GM21367 (cell line): Measurements from ENCODE around the gene NAT8L.

Experiments used
- ATAC-seq: cut with Tn5 transposase; IDR thresholded peaks from one replicate; pipeline ENCODE4 v1.9.1; 2021; ENCODE audit not compliant: unreplicated experiment

NAT8L gene

DNA sequence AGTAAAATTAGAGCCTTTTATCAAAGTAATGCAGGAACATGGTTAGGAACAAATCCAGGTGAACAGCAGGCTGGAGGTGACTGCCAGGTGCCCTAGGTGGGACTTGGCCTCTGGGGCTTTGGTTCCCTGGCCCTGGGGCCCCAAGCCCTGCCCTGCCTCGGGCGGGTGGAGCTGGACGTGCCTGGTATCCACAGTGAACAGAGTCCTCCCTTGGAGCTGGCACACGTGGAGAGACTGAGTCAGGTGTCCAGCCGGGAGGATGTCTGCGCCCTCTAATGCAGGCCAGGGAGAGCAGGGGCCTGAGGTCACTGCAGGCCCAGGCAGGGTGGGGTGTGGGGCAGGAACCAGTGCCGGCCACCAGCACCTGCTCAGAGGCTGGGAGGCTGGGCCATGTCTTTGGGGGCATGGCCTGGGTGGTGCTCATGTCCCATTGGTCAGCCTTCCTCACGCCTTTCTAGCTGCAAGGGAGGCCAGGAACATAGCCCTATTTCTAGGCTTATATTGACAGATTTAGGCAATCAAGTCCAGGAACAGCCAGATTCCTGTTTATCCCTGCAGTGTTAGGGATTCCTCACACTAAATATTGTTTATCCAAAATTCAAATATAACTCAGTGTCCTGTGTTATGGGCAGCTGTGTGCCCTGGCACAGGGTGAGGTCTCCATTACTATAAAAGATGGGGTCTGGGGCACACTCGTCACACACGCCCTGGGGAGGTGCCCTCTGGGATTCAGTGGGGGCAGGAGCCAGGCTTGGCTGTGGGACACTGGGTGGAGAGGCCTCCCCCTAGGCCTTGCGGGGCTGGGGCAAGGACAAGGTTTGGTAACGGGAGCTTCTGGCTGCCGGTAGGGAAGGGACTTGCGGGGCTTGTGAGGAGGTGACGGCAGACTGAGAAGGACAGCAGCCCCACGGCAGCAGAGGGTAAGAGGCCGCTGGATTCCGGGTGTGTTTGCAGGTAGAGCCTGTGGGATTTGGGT, 14.3 kb upstream of the NAT8L start:
- no peak for ATAC-seq

DNA sequence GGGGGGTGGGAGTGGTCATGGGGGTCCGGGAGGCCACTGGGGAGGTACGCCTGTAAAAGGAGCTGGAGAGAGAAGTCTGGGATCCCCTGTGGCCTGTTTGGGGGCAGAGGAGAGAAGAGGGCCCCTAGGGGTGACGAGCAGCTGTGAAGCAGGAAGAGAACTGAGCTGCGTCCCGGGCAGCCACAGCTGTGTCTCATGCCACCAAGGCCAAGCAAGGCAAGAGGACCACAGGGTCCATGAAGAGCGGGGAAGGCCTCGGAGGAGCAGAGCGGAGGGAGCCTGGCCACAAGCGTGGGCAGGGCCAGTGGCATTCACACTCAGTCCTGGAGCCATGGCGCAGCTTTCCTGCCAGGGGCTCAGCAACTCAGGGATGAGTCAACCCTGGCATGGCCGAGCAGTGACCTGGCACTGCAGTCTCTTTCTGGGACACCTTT, 13.6 kb upstream of the NAT8L start:
- no peak for ATAC-seq

DNA sequence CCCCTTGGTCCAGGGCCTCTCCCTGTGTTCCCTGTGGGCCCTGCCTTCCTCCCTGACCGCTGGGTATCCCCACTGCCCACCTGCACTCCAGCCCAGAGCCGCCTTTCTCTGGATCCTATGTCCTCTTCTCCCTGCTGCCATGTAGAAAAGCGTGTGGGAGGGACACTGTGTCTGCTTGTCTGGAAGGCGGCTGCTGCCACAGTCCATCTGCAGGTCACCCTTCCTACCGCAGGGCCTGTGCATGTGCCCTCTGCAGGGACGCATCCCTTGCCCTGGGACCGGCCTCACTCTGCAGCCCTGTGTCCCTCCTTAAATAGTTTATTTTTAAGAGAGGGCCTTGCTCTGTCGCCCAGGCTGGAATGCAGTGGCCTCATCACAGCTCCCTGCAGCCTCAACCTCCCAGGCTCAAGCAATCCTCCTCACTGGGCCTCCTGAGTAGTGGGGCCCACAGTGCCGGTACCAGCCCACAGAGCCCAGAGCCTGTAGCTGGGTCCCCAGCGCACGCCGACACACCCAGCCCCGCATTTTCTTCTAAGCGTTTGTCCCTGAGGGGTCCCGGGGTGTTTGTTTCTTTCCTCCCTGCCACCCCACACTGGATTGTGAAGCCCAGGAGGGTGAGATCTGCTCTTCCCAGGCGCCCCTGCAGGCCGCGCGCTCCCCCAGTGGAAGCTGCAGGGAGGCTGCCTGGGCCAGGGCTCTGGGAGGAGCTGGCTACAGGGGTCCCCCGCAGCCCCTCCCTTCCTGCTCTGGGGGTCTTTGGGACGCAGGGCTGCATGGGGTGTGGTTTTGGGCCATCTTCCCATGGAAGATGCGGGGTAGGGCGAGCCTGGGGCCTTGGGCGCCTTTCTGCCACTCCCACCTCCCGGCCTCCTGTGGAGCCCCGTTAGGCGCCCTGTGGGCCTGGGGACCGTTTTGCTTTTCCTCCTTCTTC, 12.8 kb upstream of the NAT8L start:
- no peak for ATAC-seq

DNA sequence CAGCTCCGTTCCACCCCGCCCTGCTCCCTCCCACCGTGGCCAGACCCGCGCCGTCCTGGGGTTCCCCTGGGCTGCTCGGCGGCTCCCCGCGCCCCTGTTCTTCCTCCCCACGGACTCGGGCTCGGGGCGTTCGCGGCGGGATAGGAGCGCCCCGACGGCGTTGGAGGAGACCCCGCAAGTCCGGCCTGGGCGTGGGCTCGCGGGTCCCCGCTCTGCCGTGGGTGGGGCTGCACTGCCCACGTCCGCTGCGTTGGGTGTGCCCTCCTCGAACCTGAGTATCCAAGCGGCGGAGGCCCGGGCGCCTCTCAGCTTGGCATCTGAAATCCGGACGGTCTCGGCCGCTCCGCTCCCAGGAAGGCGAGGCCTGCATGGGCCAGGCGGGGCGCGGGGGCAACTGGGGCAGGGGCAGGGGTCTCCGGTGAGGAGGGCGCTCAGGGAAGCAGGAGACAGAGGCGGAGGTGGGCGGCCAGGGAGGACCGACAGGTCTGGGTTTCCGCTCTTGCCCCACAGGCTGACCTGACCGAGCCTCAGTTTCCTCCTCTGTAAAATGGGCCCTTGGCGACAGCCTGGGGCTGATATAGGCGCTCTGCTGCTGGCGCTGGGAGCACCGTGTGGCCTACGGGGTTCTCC, 12.0 kb upstream of the NAT8L start:
- ATAC-seq: no peak

DNA sequence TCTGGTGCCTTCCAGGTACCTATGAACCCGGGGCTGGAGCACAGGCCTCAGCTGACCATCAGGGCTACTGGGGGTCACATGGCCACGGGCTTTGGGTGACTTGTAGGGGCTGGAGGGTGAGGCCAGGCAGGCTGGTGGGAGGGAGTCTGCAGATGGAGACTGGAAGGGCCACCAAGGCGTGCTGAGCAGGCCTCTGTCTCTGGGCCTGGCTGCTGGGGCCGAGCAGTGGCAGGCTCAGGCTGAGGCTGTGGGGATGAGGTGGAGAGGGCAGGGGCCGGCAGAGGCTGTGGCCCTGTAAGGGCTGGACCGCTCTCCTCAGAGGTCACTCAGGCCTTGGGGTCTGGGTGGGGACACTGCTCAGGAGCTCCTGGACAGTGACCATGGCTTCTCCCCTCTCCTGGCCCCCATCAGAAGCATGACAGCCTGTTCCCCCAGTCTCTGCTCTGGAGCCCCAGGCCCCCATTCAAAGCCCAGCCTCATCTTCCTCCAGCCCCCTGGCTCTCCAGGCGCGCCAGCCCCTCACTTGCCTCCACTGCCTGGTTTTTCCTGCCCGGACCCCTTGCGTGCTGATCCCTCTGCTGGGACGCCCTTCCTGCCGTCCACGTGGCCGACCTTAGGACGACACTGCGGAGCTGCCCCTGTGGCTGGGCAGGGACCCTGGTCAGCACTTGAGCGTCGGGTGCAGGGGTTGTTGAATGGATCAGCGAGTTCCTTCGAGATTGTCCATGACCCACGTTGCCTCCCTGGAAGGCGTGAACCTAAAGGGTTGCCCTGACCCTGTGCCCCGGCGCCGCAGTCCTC, 11.1 kb upstream of the NAT8L start:
- no peak for ATAC-seq

DNA sequence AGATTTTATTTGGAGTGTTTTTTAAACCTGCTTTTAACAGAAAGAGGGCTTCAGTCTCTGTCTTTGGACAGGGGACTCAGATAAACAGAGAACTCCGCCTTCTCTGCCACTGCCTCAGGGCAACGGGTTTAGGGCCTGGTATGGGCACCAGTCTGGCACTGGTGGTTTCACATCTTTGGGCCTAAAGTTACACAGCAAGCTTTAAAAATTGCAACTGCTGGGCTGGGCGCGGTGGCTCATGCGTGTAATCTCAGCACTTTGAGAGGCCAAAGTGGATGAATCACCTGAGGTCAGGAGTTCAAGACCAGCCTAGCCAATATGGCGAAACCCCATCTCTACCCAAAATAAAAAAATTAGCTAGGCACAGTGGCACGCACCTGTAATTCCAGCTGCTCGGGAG, 10.3 kb upstream of the NAT8L start:
- no peak for ATAC-seq

DNA sequence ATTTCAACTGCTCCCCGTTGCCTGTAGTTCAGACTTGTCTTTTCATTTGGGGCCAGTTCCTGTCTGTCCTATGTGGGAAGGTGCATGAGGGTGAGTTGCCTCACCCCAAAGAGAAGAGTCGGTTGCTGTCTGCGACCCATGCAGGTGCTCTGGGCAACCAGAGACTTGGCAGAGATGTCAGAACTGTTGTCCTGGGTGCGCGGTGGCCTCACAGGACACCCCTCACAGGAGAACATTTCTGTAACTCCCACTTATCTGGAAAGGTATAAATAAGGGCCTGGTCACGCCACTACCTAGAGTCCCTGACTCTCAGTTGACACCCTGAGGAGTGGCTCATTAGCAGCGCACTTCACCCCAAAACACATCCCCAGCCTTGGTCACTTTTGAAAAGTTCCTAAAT, 9.7 kb upstream of the NAT8L start:
- ATAC-seq: no peak

DNA sequence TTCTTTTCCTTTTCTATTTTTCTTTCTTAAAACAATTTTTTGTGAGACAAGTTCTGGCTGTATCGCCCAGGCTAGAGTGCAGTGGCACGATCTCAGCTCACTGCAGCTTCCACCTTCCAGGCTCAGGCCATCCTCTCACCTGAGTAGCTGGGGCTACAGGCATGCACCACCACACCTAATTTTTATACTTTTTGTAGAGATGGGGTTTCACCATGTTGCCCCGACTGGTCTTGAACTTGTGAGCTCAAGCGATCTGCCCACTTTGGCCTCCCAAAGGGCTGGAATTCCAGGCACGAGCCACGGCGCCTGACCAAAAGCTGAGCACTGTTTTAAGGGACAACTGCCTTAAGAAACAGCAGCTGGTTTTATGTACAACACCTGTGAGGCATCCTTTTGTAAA, 9.3 kb upstream of the NAT8L start:
- ATAC-seq: no peak

DNA sequence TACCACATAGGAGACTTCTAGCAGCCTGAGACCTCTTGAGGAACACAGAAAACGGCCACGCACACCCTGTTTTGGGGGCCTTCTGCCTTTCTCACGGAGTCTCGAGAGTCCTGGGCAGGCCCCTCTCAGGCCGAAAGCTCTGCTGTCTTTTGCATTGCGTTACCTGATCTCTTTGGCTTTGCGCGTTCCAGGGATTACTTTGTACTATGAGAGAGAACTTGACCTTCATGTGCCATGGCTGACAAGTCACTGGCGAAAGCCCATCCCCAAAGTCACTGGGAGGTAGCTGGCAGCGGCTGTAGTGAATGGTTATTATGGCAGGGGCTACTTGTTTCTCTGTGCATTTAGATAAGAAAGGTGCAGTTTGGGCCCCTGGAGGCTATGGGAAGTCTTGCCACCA, 8.0 kb upstream of the NAT8L start:
- no peak for ATAC-seq

DNA sequence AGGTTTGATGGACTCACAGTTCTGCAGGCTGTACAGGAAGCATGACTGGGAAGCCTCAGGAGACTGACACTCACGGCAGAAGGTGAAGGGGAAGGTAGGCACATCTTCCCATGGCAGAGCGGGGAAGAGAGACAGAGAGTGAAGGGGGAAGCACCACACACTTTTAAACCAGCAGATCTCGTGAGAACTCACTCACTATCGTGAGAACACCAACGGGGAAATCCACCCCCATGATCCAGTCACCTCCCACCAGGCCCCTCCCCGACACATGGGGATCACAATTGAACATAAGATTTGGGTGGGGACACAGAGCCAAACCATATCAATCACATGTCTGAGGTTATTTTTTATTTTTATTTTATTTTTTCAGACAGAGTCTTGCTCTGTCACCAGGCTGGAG, 4.9 kb upstream of the NAT8L start:
- ATAC-seq: no peak

DNA sequence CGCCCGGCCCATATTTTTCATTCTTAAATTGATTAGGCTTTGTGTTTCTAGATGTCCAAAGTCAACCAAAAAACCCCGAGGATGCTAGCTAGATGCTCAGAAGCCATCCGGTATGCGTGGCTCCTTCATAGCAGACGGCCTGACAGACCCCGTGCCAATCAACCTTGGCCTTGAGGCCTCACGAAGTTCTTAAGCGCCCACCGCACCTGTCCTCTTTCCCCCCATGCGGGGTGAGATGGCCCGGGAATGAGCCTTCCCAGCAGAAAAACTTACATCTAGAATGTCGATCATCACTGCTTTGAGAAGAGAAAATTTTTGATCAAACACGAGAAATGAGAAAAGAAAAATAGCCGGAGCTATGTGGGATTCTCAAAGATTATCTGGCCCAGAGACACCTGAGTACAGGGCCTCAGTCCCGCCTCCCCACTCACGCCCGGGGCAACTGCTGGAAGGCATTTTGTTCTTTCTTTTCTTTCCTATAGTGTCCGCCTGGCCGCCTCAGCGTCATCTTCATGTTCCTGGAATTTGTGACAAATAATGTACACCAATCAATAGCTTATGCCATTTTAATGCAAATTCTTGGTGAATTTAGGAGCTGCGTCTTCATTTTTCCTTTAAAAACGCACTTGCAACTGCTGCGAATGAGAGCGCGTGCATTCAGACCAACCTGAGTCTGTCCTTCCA, 1.6 kb upstream of the NAT8L start:
- no peak for ATAC-seq

DNA sequence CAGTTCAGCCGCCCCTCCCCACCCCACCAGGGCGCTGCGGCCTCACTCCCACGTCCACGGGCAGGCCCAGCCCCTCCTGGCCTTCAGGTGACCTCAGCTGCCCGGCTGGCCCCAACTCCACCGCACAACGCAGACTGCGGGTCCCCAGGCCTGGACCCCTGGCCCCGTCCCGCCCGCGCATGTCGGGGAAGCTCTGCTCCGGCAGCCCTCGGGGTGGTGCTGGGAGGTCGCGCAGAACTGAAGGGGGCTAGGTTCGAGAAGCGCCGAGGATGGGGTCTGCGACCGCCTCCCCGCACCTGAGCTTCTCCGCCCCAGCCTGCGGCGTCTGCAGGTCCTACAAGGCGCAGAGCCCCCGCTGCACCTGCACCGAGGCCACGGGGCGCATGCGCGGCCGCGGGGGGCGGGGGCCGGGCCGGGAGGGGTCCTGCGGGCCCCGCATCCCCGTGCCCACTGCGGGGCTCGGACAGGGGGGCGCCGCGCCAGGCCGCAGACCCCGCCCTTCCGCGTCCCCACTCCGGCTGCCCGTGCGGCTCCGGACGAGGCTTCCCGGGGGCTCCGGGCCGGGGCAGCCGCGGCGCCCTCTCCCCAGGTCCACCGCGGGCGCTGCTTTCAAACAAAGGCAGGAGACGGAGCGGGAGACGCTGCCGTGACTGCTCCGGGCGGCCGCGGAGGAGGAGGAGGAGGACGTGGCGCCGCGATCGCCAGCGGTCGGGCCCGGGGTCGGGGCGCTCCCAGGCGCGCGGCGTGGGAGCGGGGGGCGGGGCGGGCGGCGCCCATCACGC, 672 bp upstream of the NAT8L start:
- no peak for ATAC-seq

DNA sequence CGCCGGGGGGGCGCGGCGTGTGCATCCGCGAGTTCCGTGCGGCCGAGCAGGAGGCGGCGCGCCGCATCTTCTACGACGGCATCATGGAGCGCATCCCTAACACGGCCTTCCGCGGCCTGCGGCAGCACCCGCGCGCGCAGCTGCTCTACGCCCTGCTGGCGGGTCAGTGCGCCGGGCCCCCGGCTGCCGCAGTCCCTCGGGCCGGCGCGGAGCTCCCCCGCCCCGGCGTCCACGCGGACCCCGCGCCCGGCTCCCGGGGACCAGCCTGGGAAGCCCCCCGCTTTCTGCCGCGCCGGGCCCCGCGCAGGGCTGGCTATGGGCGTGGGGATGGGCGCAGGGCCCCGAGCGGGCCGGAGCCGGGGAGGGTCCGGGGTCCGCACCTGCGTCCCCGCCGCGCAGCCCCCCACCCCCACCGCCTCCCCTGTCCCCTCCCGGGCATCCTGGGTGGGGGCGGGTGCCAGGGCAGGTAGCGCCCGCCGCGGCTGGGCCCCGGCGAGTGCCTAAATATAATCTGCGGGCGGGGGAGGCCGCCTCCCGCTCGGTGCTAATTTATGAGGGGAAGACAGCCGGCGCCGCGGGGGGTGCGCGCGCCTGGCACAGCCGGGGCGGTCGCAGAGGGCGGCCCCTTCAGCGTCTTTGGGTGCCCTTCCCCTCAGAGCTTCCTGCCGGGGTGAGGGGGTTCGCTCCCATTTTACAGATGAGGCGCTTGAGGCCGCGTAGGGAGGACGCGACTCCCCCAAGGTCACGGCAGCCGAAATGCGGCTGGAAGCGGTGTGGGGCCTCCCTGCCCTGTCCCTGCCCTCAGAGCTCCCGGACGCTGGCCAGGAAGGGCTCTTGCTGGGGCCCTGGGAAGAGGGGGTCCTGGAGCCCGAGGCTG, 837 bp downstream of the NAT8L start:
- no peak for ATAC-seq

DNA sequence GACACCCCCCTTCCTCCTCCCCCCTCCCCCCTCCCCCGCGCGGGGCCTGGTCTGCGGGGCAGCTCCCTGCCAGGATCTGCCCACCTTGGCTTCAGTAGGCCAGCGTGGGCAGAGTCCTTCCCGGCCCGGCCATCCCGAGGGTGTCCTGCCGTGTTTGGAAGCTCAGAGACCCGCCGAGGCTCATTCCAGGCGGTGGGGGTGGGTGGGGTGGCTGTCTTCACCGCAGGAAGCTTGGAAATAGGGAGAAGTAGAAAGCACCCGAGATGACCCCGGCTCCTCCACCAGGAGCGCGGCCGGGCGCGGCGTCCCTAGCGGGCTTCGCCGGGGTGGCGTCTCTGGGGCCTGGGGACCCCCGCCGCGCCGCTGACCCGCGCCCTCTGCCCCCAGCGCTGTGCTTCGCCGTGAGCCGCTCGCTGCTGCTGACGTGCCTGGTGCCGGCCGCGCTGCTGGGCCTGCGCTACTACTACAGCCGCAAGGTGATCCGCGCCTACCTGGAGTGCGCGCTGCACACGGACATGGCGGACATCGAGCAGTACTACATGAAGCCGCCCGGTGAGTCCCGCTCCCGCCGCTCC, 1.6 kb downstream of the NAT8L start:
- ATAC-seq: no peak

DNA sequence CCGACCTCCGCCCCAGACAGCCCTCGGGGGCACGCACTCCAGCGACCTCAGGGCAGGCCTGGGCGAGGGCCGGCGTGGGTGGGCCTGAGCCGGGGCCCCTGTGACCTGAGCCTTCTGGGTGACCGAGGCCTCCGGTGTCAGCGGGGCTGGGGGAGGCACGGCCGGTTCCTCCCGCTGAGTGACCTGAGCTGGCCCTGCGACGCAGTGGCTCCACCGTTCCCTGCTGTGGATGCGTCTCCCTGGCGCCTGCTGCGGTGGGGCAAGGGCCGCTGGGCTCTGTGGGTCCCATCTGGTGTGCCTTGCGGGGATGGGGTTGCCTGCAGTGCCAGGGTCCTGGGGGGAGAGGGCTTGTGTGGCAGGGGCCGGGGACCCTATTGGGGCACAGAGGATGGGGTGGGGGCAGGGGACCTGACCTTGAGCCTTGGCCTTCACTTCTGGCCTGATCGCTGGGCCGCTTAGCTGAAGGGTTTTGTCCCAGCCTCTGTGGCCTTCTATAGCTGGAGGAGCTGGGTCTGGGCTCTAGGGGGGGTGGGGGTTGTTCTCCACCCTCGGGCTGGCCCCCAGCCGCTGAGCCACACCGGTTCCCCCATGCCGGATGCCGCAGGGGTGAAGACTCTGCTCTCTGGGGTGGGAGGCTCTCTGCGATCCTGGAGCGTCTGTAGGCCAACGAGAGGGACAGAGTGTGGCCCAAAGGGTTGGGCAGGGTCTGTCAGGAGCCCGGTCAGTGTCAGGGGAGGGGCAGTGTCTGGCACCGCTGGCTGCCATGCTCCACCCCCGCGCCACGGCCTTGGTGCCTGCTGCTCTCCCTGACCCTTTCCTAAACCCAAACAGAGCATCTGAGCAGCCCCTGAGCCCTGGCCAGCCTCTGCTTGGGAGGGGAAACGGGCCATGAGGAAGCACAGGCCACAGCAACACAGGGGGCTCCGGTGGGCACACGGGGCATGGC, 2.3 kb downstream of the NAT8L start:
- ATAC-seq: no peak

DNA sequence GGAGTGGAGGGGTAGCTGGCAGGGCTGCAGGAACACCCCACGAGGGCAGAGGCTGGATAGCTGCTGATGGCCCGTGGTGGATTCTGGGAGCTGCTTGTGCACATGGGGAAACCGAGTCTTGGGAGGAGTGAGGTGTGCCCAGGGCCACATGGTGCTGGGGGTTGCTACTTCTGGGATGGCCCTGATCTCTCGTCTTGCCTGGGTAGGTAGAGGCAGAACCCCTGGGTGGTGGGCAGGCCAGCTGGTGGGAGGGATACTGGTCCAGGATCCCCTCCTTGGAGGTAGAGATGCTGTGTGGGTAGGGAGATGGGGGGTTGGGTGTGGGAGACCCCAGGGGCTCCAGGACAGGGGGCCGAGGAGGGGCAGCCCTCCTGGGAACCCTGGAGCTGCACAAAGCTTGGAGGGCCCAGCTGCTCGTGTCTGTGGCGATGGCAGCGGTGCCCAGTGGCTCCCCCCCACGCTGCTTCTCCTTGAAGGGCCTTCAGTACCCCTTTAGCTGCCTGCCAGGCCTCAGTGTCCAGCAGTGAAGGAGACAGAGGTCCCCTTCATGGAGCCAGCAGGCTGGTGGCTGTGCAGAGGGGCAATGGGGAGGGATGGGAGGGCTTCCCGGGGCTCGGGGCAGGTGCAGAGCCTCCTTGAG, 3.2 kb downstream of the NAT8L start:
- ATAC-seq: no peak
